H1 (cell line): ENCODE results near the gene CD151. TPM values are rescaled to one million over a fixed set of nuclear protein-coding genes. Genes with fewer than 3 reads are reported as not detected.

Experiments used
- CHD1 ChIP-seq: IDR thresholded peaks from 2 replicates; pipeline ENCODE4 v1.6.1; 2012; ENCODE audit warnings: low read depth, low read length, improper control_type of control experiment
- CTCF ChIP-seq, 3 experiments: IDR thresholded peaks; 1 replicate in 2 of 3; 2 replicates in 1 of 3; pipeline versions ENCODE4 v1.5.1 to v1.6.1; 2011; ENCODE audit warnings: low read length in 3 of 3, mild to moderate bottlenecking in 3 of 3, inconsistent platforms in 2 of 3, low read depth in 1 of 3, moderate library complexity in 1 of 3; ENCODE audit not compliant: insufficient read depth in 1 of 3; ENCODE audit errors: control extremely low read depth in 1 of 3
- RAD21 ChIP-seq, 2 experiments: IDR thresholded peaks in 1 of 2; conservative IDR thresholded peaks in 1 of 2; 2 replicates each; pipeline ENCODE4 v1.6.1; 2011; ENCODE audit warnings: low read depth in 2 of 2, low read length in 2 of 2, improper control_type of control experiment in 1 of 2, inconsistent platforms in 1 of 2, mild to moderate bottlenecking in 1 of 2, moderate library complexity in 1 of 2
- RBBP5 ChIP-seq: IDR thresholded peaks from 2 replicates; pipeline ENCODE4 v1.7.1; 2012; ENCODE audit warnings: low read depth, mild to moderate bottlenecking, inconsistent platforms, low read length, moderate library complexity, borderline replicate concordance
- SIRT6 ChIP-seq: IDR thresholded peaks from one replicate; pipeline ENCODE4 v1.7.1; 2012; ENCODE audit warnings: low read length, inconsistent platforms
- SP1 ChIP-seq: IDR thresholded peaks from 2 replicates; pipeline ENCODE4 v1.6.1; 2011; ENCODE audit warnings: low read depth, low read length
- TBP ChIP-seq: IDR thresholded peaks from 2 replicates; pipeline ENCODE4 v1.6.1; 2011; ENCODE audit warnings: low read depth, low read length, improper control_type of control experiment
- YY1 ChIP-seq: IDR thresholded peaks from 2 replicates; pipeline ENCODE4 v1.6.1; 2011; ENCODE audit warnings: low read depth, mild to moderate bottlenecking, low read length
- polyA plus RNA-seq, 7 experiments: library from polyadenylated mRNA; depleted of rRNA in 3 of 7; stranded (reverse) in 5 of 7; unstranded in 2 of 7; fragments of >200 nt in 5 of 7; fragments of 200-250 nt in 2 of 7; gene quantifications; 1 replicate in 5 of 7; 2 replicates in 1 of 7; 4 replicates in 1 of 7; pipeline versions ENCODE4 v1.2.1 to v1.2.3, GENCODE V29; 2011 to 2013; ENCODE audit warnings: missing spikeins in 2 of 7, mixed read lengths in 2 of 7
- total RNA-seq: library from RNA; stranded (reverse); fragmentation: NEBNext Ultra II Directional; extraction: Animal tissue kit (Norgen Biotek cat#: 25700); gene quantifications from 2 replicates; pipeline ENCODE4 v1.2.1, GENCODE V29; 2021

Gene CD151
- total and polyA plus RNA-seq, 2 of the 8 experiments (the other 6 are each of a cell fraction or from before 2014, with no cell fraction given) = 101 to 212 TPM

DNA sequence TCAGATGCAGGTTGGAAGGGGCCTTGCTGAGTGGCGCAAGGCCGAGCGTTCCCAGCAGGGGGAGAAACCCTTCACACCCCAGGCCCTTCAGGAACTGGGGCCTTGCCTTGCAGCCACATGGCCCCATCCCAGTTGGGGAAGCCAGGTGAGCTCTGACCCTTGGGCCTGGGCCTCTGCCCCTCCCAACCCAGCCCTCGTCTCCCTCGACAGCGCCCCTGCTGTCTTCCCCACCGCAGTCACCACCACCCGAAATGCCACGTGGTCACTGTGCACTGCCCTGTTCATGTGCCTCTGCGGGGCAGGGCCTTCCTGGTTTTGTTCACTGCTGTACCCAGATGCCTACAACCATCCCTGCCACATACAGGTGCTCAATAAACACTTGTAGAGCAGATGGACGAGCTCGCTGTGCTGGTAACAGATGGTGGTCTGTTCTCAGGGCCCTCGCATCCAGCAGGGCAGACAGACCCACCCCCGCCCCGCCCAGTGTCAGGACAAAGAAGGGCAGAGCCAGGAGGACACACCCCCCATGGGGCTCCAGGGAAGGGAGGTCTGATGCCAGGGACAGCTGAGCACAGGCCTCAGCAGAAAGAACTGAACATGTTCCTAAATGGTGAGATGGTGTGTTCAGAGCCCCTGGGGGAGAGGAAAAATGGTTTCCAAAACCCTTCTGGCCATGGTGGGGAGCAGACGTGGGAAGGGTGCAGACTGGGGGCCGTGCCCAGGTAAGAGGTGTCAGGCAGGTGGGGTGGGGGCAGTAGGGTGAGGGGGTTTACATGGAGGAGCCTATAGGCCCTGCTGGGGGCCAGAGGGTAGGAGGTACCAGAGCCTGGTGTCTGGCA is 5.9 kb downstream of the CD151 start (continued):
- TF ChIP-seq SP1 = no peak
- no peak for TF ChIP-seq CHD1
- TF ChIP-seq SIRT6 = no peak
- TF ChIP-seq RAD21 (IDR thresholded peaks at IDR 0.05 in 1 of 2, conservative IDR thresholded peaks at IDR 0.05 in 1 of 2; ENCODE audit: low read depth in 2 of 2, low read length in 2 of 2) = peak in 1 of 2 experiments; percentile 25; a peak in 1 of 4 replicates
- TF ChIP-seq TBP = no peak
- no peak for TF ChIP-seq YY1
- peak in 1 of 3 experiments; percentile 44; a peak in 2 of 4 replicates for TF ChIP-seq CTCF (IDR thresholded peaks at IDR 0.05; ENCODE audit: control extremely low read depth in 1 of 3, insufficient read depth in 1 of 3, low read depth in 1 of 3, low read length in 3 of 3)
- TF ChIP-seq RBBP5 = no peak
